T-cell (primary cell): ENCODE measurements around the gene LARGE1. TPM values are rescaled to one million over a fixed set of nuclear protein-coding genes. Genes with fewer than 3 reads are reported as not detected.

Experiments
- ATAC-seq, 4 experiments: fragments of 200-7000 bp in 3 of 4; fragments of 150-1000 bp in 1 of 4; cut with Tn5 transposase; replicated peaks in 1 of 4; 1 replicate in 3 of 4; 2 replicates in 1 of 4; pipeline ENCODE4 v1.10.0; 2021; ENCODE audit warnings: moderate library complexity in 3 of 4, mild to moderate bottlenecking in 2 of 4, moderate number of reproducible peaks in 1 of 4
- CTCF ChIA-PET, 2 donors: fragments of 300-600 bp; sonication (Branson Sonifier 250); formaldehyde crosslinking; loops; one replicate each; lab custom pipeline; 2022; ENCODE audit warnings: antibody characterized with exemption in 2 of 2; lab: Charles Lee
- POLR2A ChIA-PET, 2 donors: fragments of 300-600 bp; sonication (Branson Sonifier 250); formaldehyde crosslinking; loops; one replicate each; lab custom pipeline; 2022; ENCODE audit warnings: antibody characterized with exemption in 2 of 2; lab: Charles Lee
- DNase-seq, 35 experiments: peaks; one replicate each; pipeline versions ENCODE4 v3.0.0 to v3.0.0-alpha.2; 2013 to 2023
- H3K27ac ChIP-seq: one replicate; pipeline ENCODE4 v1.5.1; 2013; ENCODE audit warnings: low read length
- H3K27me3 ChIP-seq, 2 experiments: replicated peaks in 1 of 2; 1 replicate in 1 of 2; 2 replicates in 1 of 2; pipeline versions ENCODE4 v1.6.1 to v1.7.0; 2013; ENCODE audit warnings: low read length in 1 of 2, mixed read lengths in 1 of 2; ENCODE audit not compliant: control insufficient read depth in 2 of 2, insufficient read depth in 2 of 2; ENCODE audit errors: extremely low read depth in 1 of 2
- H3K36me3 ChIP-seq, 2 donors: 1 replicate in 1 of 2; 2 replicates in 1 of 2; pipeline versions ENCODE4 v1.6.1 to v1.7.0; 2013; ENCODE audit warnings: low read length in 1 of 2; ENCODE audit not compliant: control insufficient read depth in 2 of 2, insufficient read depth in 1 of 2; ENCODE audit errors: extremely low read depth in 1 of 2
- H3K4me1 ChIP-seq, 2 experiments: 1 replicate in 1 of 2; 2 replicates in 1 of 2; pipeline versions ENCODE4 v1.6.1 to v1.7.0; 2013; ENCODE audit warnings: low read length in 2 of 2, mixed read lengths in 1 of 2; ENCODE audit not compliant: insufficient read depth in 2 of 2, control insufficient read depth in 1 of 2; ENCODE audit errors: extremely low read depth in 1 of 2
- H3K4me3 ChIP-seq, 2 donors: 1 replicate in 1 of 2; 2 replicates in 1 of 2; pipeline versions ENCODE4 v1.5.1 to v1.7.0; 2013; ENCODE audit warnings: mild to moderate bottlenecking in 2 of 2, low read length in 1 of 2, moderate library complexity in 1 of 2; ENCODE audit not compliant: control insufficient read depth in 1 of 2; ENCODE audit errors: extremely low read depth in 1 of 2
- H3K9me3 ChIP-seq: 2 replicates; pipeline ENCODE4 v1.7.0; 2013
- H3K27ac Mint-ChIP-seq, 2 donors: one replicate each; pipeline ENCODE4 v1.8.0; 2020 to 2021; ENCODE audit warnings: mild to moderate bottlenecking in 2 of 2, mixed read lengths in 2 of 2
- H3K27me3 Mint-ChIP-seq, 2 donors: one replicate each; pipeline ENCODE4 v1.8.0; 2021 to 2022; ENCODE audit warnings: mixed read lengths in 2 of 2
- H3K36me3 Mint-ChIP-seq: one replicate; pipeline ENCODE4 v1.8.0; 2021; ENCODE audit warnings: mixed read lengths
- H3K4me1 Mint-ChIP-seq, 3 donors: one replicate each; pipeline ENCODE4 v1.8.0; 2020 to 2022; ENCODE audit warnings: mixed read lengths in 3 of 3, mild to moderate bottlenecking in 1 of 3
- H3K4me3 Mint-ChIP-seq, 3 donors: one replicate each; pipeline ENCODE4 v1.8.0; 2020 to 2022; ENCODE audit warnings: mild to moderate bottlenecking in 3 of 3, mixed read lengths in 3 of 3, moderate library complexity in 3 of 3
- H3K9me3 Mint-ChIP-seq, 3 donors: one replicate each; pipeline ENCODE4 v1.8.0; 2020 to 2022; ENCODE audit warnings: mixed read lengths in 3 of 3
- WGBS: methylation state at CpG from one replicate; pipeline ENCODE4 v1.1.5; 2013; ENCODE audit warnings: missing lambda C conversion rate; ENCODE audit not compliant: insufficient coverage; 5-methylcytosine and 5-hydroxymethylcytosine counted together
- total RNA-seq, 35 experiments: library from RNA in 6 of 35; stranded (reverse) in 6 of 35; fragments of 120-200 nt in 1 of 35; gene quantifications; one replicate each; pipeline versions ENCODE4 v1.2.1 to v1.2.4 and lab custom pipeline; 2013 to 2026

The LARGE1 gene
- total RNA-seq, 5 donors from 2014 or later (not counting 1 experiment from before 2014, with no cell fraction given), result 0.53 to 6.1 (median 3.0) TPM

- no peaks in the 10 kb centered on the region for H3K9me3 ChIP-seq
- DNase-seq (no peak), ATAC-seq (no peak)
- H3K4me3 ChIP-seq, result no peak overlapping the region
- Mint-ChIP-seq H3K27me3 (no peaks in the 10 kb centered on the region), H3K27ac (no peak overlapping the region), H3K4me1 (no peaks in the 10 kb centered on the region), H3K9me3 (peaks cover 1 to 4% (median 3%) of the 10 kb centered on the region in 3 donors), H3K36me3 (no peaks in the 10 kb centered on the region), H3K4me3 (no peak overlapping the region)
- no peaks in the 10 kb centered on the region for H3K4me1 ChIP-seq
- WGBS, result 80% methylated on average over 3 of the region's 9 CpGs
- H3K36me3 ChIP-seq, result no peaks in the 10 kb centered on the region
- H3K27ac ChIP-seq, result no peak overlapping the region
- no peaks in the 10 kb centered on the region for H3K27me3 ChIP-seq
- CTCF ChIA-PET, result no interaction called here
- POLR2A ChIA-PET, result no interaction called here
Observed at GRCh38 chr22:33400061-33400840, 520.0 kb downstream of the LARGE1 start.

DNA sequence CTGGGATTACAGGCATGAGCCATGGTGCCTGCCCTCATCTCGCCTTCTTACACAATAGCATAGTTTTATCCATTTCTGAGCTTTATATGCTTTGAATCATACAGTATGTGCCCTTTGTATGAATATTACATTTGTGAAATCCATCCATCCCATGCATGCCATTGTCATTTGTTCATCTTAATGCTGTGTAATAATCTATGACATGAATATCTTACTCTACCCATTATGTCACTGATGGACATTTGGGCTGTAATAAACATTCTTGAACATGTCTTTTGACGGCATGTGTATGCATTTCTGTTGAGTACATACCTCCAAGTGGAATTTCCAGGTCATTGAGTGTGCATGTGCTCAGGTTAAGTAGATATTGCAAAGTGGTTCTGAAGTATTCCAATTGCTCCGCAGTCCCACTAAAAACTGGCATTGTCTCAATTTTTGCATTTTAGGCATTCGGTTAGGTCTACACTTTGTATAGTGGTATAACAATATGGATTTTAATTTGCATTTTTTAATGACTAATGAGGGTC lies 522.8 kb downstream of the LARGE1 start:
- no peak for ATAC-seq
- Histone ChIP-seq H3K27me3 (no peaks in the 10 kb centered on the region), H3K9me3 (no peaks in the 10 kb centered on the region), H3K4me3 (no peak overlapping the region), H3K27ac (no peak overlapping the region), H3K36me3 (no peaks in the 10 kb centered on the region), H3K4me1 (no peaks in the 10 kb centered on the region)
- no peaks in the 10 kb centered on the region for H3K4me1 Mint-ChIP-seq
- peaks cover 1 to 4% (median 3%) of the 10 kb centered on the region in 3 donors for H3K9me3 Mint-ChIP-seq
- ChIA-PET CTCF (no interaction called here), POLR2A (no interaction called here)
- H3K36me3 Mint-ChIP-seq, result no peaks in the 10 kb centered on the region
- DNase-seq, result no peak
- no peaks in the 10 kb centered on the region for H3K27me3 Mint-ChIP-seq
- no peak overlapping the region for H3K4me3 Mint-ChIP-seq
- H3K27ac Mint-ChIP-seq, result no peak overlapping the region
- no CpG with 5 or more reads among the region's 4 CpGs for WGBS

DNA sequence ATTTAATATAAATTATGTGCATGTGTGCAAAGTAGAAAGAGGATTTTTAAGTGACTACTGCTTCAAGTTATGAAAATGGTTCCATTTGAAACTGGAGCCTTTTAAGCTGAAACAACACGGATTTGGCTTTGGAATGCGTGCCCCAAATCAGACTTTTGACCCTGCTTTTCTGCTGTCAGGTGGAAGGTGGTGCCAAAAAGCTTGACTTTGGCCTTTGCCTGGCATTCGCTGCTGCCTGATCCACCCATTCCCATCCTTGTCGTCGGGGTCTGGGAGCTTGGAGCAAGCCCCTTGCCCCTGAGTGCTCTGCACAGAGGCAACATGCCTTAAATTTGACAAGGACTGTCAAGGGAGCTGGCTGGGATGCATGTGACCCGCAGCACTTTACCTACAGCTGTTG lies 526.8 kb downstream of the LARGE1 start:
- Mint-ChIP-seq H3K27me3 (no peaks in the 10 kb centered on the region), H3K36me3 (no peaks in the 10 kb centered on the region), H3K4me1 (no peaks in the 10 kb centered on the region), H3K4me3 (no peak overlapping the region), H3K9me3 (peaks cover 0 to 2% (median 0%) of the 10 kb centered on the region in 3 donors), H3K27ac (no peak overlapping the region)
- WGBS, result 78% methylated on average over 5 of the region's 6 CpGs
- Histone ChIP-seq H3K27me3 (no peaks in the 10 kb centered on the region), H3K4me3 (no peak overlapping the region), H3K36me3 (no peaks in the 10 kb centered on the region), H3K27ac (no peak overlapping the region), H3K9me3 (no peaks in the 10 kb centered on the region), H3K4me1 (no peaks in the 10 kb centered on the region)
- ATAC-seq (no peak), DNase-seq (no peak)
- ChIA-PET CTCF (no interaction called here), POLR2A (interaction anchor here in 1 of 2 donors (0.6 kb wide), 2 partner anchors 10 to 723 kb away, joined by 3 to 4 read pairs; no protein-coding TSS in a partner anchor)

- CTCF ChIA-PET, result no interaction called here
- ATAC-seq (no peak), DNase-seq (no peak)
- no peaks in the 10 kb centered on the region for H3K9me3 ChIP-seq
- Mint-ChIP-seq H3K36me3 (no peaks in the 10 kb centered on the region), H3K27me3 (no peaks in the 10 kb centered on the region), H3K4me1 (no peaks in the 10 kb centered on the region), H3K9me3 (no peaks in the 10 kb centered on the region), H3K27ac (no peak overlapping the region), H3K4me3 (no peak overlapping the region)
- H3K27me3 ChIP-seq, result no peaks in the 10 kb centered on the region
- no peak overlapping the region for H3K27ac ChIP-seq
- H3K36me3 ChIP-seq, result no peaks in the 10 kb centered on the region
- no peaks in the 10 kb centered on the region for H3K4me1 ChIP-seq
- POLR2A ChIA-PET, result no interaction called here
- H3K4me3 ChIP-seq, result no peak overlapping the region
Observed at GRCh38 chr22:33391298-33391697, 529.0 kb downstream of the LARGE1 start.

DNA sequence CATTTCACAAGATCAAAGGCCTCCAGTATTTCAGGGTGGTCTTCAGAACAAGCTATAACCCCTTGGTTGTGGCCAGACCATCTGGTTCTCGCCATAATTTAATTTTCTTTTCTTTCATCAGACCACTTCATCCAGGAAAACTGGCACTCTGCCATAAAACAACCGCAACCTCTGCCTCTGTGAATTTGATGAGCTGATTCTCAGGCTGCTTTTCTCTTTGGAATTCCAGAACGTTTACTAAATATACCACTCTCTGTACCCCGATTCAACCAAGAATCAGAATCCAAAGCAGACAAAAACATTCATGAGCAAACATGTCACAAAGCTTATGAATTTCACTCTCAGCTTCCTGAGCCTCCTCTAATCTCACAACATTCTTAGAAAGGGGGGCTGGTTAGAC lies 530.3 kb downstream of the LARGE1 start:
- DNase-seq (no peak), ATAC-seq (no peak)
- no peak overlapping the region for H3K27ac Mint-ChIP-seq
- ChIA-PET CTCF (no interaction called here), POLR2A (no interaction called here)
- WGBS, result 53% methylated on average over 2 of the region's 4 CpGs
- Histone ChIP-seq H3K4me1 (no peaks in the 10 kb centered on the region), H3K4me3 (no peak overlapping the region), H3K27me3 (no peaks in the 10 kb centered on the region), H3K36me3 (no peaks in the 10 kb centered on the region), H3K27ac (no peak overlapping the region), H3K9me3 (no peaks in the 10 kb centered on the region)
- no peaks in the 10 kb centered on the region for H3K36me3 Mint-ChIP-seq
- no peaks in the 10 kb centered on the region for H3K27me3 Mint-ChIP-seq
- H3K9me3 Mint-ChIP-seq, result no peaks in the 10 kb centered on the region
- H3K4me1 Mint-ChIP-seq, result no peaks in the 10 kb centered on the region
- no peak overlapping the region for H3K4me3 Mint-ChIP-seq

- Mint-ChIP-seq H3K27ac (no peak overlapping the region), H3K36me3 (no peaks in the 10 kb centered on the region), H3K4me3 (no peak overlapping the region), H3K9me3 (peaks cover 0 to 3% (median 0%) of the 10 kb centered on the region in 3 donors), H3K4me1 (no peaks in the 10 kb centered on the region), H3K27me3 (no peaks in the 10 kb centered on the region)
- DNase-seq, result no peak
- H3K9me3 ChIP-seq, result no peaks in the 10 kb centered on the region
- H3K27me3 ChIP-seq, result no peaks in the 10 kb centered on the region
- no peak for ATAC-seq
- no peaks in the 10 kb centered on the region for H3K4me1 ChIP-seq
- ChIA-PET POLR2A (no interaction called here), CTCF (no interaction called here)
- H3K4me3 ChIP-seq, result no peak overlapping the region
- no peak overlapping the region for H3K27ac ChIP-seq
- WGBS, result no CpG with 5 or more reads among the region's 5 CpGs
- H3K36me3 ChIP-seq, result no peaks in the 10 kb centered on the region
Observed at GRCh38 chr22:33386270-33386669, 534.0 kb downstream of the LARGE1 start.
